ENCODE data around the gene GLT8D2.

Gene GLT8D2

DNA sequence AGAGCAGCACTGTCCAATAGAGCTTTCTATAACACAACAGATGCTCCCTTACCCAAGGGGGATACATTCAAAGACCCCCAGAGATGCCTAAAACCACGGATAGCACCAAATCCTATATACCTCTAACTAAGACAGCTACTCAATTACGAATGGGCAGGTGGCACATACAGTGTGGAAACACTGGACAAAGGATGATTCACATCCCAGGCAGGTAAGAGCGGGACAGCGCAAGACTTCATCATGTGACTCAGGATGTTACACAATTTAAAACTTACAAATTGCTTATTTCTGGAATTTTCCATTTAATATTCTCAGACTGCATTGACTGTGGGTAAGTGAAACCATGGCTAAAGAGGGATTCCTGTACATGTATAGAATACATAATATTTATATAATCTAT is 8.8 kb upstream of the GLT8D2 start:
- Histone ChIP-seq H2BK15ac (ENCODE audit: low read length) (no peak overlapping the region), H2BK5ac (ENCODE audit: low read length) (no peak overlapping the region), H3K4ac (ENCODE audit: low read length) (no peak overlapping the region), H2BK12ac (ENCODE audit: low read length) (no peak overlapping the region), H3K9ac (ENCODE audit: low read depth, low read length, poor library complexity) (no peak overlapping the region), H3K4me3 (ENCODE audit: low read length in 2 of 2) (no peak overlapping the region), H3K9me3 (replicated peaks in 1 of 2; ENCODE audit: control insufficient read depth in 2 of 2, insufficient read depth in 1 of 2, low read depth in 1 of 2, low read length in 2 of 2) (no peaks in the 10 kb centered on the region), H3K14ac (ENCODE audit: low read length) (no peak overlapping the region), H2AK5ac (ENCODE audit: low read depth, low read length) (no peak overlapping the region), H3K18ac (ENCODE audit: low read length) (no peak overlapping the region), H2AFZ (ENCODE audit: low read length) (no peak overlapping the region), H3K36me3 (replicated peaks in 1 of 2; ENCODE audit: control insufficient read depth in 2 of 2, insufficient read depth in 2 of 2, low read length in 2 of 2) (no peaks in the 10 kb centered on the region), H2BK120ac (ENCODE audit: low read depth, low read length) (no peak overlapping the region), H3K27ac (replicated peaks; ENCODE audit: low read length) (no peak overlapping the region), H4K8ac (ENCODE audit: low read depth, low read length) (no peak overlapping the region), H3K27me3 (ENCODE audit: control insufficient read depth in 3 of 3, insufficient read depth in 3 of 3, low read depth in 1 of 3, low read length in 3 of 3) (peaks cover 0 to 13% (median 1%) of the 10 kb centered on the region in 3 experiments), H3K4me1 (ENCODE audit: control insufficient read depth in 2 of 2, insufficient read depth in 1 of 2, low read depth in 1 of 2, low read length in 2 of 2) (peaks cover 0 to 3% of the 10 kb centered on the region in 2 donors), H3K23ac (ENCODE audit: low read depth, low read length, poor library complexity) (no peak overlapping the region), H4K91ac (ENCODE audit: low read depth, low read length, poor library complexity) (no peak overlapping the region), H3K4me2 (ENCODE audit: insufficient read depth, low read length, poor library complexity, severe bottlenecking) (no peak overlapping the region), H3K79me1 (ENCODE audit: low read depth, low read length) (peaks cover 1% of the 10 kb centered on the region)
- WGBS, 2 donors (ENCODE audit: extremely low coverage in 2 of 2, insufficient read length in 2 of 2, insufficient replicate concordance in 1 of 2): no CpG with 5 or more reads among the region's 4 CpGs
- no peak for DNase-seq (ENCODE audit: low spot score)

DNA sequence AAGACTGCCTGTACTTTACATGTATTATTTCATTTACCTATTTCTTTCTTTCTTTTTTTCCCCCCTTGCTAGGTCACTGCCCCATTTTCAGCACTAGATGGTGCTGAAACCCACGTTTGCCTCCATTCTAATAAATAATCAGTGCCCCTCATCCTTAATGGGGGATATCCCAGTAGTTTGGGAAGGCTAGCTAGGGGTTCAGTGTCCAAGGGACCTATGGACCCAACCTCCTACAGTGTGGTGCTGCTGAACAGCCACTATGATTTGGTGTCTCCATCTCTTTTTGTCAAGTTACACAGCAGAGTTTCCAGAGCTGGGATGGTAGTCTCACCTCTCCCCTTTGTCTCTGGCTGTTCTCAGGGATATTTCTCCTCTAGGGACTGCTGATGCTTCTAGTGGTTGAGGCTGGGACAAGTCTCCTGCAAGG is 7.8 kb upstream of the GLT8D2 start:
- no peak overlapping the region for H3K9ac ChIP-seq (ENCODE audit: low read depth, low read length, poor library complexity)
- H3K14ac ChIP-seq (ENCODE audit: low read length): no peak overlapping the region
- H2BK5ac ChIP-seq (ENCODE audit: low read length): no peak overlapping the region
- no peak overlapping the region for H3K4ac ChIP-seq (ENCODE audit: low read length)
- peak overlapping the region; percentile 52 for H2BK12ac ChIP-seq (ENCODE audit: low read length)
- H3K27me3 ChIP-seq (ENCODE audit: control insufficient read depth in 3 of 3, insufficient read depth in 3 of 3, low read depth in 1 of 3, low read length in 3 of 3): peaks cover 0 to 9% (median under 1%) of the 10 kb centered on the region in 3 experiments
- H3K27ac ChIP-seq (replicated peaks; ENCODE audit: low read length): no peak overlapping the region
- no peaks in the 10 kb centered on the region for H3K36me3 ChIP-seq (replicated peaks in 1 of 2; ENCODE audit: control insufficient read depth in 2 of 2, insufficient read depth in 2 of 2, low read length in 2 of 2)
- H3K4me2 ChIP-seq (ENCODE audit: insufficient read depth, low read length, poor library complexity, severe bottlenecking): no peak overlapping the region
- no peak overlapping the region for H4K91ac ChIP-seq (ENCODE audit: low read depth, low read length, poor library complexity)
- no peaks in the 10 kb centered on the region for H3K9me3 ChIP-seq (replicated peaks in 1 of 2; ENCODE audit: control insufficient read depth in 2 of 2, insufficient read depth in 1 of 2, low read depth in 1 of 2, low read length in 2 of 2)
- no peak overlapping the region for H2AFZ ChIP-seq (ENCODE audit: low read length)
- no peak overlapping the region for H2BK120ac ChIP-seq (ENCODE audit: low read depth, low read length)
- no peak overlapping the region for H4K8ac ChIP-seq (ENCODE audit: low read depth, low read length)
- H2BK15ac ChIP-seq (ENCODE audit: low read length): no peak overlapping the region
- H2AK5ac ChIP-seq (ENCODE audit: low read depth, low read length): no peak overlapping the region
- no peak overlapping the region for H3K23ac ChIP-seq (ENCODE audit: low read depth, low read length, poor library complexity)
- H3K4me3 ChIP-seq (ENCODE audit: low read length in 2 of 2): no peak overlapping the region
- WGBS, 2 donors (ENCODE audit: extremely low coverage in 2 of 2, insufficient read length in 2 of 2, insufficient replicate concordance in 1 of 2): no CpG with 5 or more reads among the region's 1 CpG
- H3K79me1 ChIP-seq (ENCODE audit: low read depth, low read length): peaks cover 1% of the 10 kb centered on the region
- DNase-seq (ENCODE audit: low spot score): no peak
- no peak overlapping the region for H3K18ac ChIP-seq (ENCODE audit: low read length)
- no peaks in the 10 kb centered on the region for H3K4me1 ChIP-seq (ENCODE audit: control insufficient read depth in 2 of 2, insufficient read depth in 1 of 2, low read depth in 1 of 2, low read length in 2 of 2)

DNA sequence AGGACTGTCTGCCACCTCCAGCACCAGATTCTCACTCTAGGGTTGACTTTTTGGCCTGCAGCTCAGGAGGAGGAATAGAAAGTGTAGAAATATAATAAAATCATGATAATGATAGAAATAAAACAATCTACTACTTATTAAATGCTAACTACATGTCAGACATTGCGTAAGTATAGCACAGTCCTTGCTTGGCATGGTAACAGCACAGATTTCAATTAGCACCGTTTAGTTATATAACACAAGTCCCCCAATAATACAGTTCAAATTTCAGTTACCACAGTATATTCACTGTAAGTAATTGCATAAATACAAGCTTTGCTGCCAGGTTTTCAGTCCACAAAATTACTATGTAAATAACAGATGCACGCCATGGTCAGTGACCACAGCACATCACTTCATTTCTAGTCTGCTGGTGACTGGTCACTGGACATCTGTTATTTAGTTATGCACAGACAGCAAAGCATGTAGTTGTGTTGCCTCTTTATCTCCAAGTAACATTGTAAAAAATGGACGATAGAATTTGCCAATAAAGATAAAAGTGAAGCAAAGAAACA is 6.5 kb upstream of the GLT8D2 start:
- Histone ChIP-seq H3K9ac (ENCODE audit: low read depth, low read length, poor library complexity) (no peak overlapping the region), H3K4me1 (ENCODE audit: control insufficient read depth in 2 of 2, insufficient read depth in 1 of 2, low read depth in 1 of 2, low read length in 2 of 2) (no peaks in the 10 kb centered on the region), H2BK15ac (ENCODE audit: low read length) (no peak overlapping the region), H3K36me3 (replicated peaks in 1 of 2; ENCODE audit: control insufficient read depth in 2 of 2, insufficient read depth in 2 of 2, low read length in 2 of 2) (no peaks in the 10 kb centered on the region), H3K18ac (ENCODE audit: low read length) (no peak overlapping the region), H3K4me2 (ENCODE audit: insufficient read depth, low read length, poor library complexity, severe bottlenecking) (no peak overlapping the region), H2BK5ac (ENCODE audit: low read length) (no peak overlapping the region), H3K27ac (replicated peaks; ENCODE audit: low read length) (no peak overlapping the region), H3K79me1 (ENCODE audit: low read depth, low read length) (peaks cover 1% of the 10 kb centered on the region), H3K27me3 (ENCODE audit: control insufficient read depth in 3 of 3, insufficient read depth in 3 of 3, low read depth in 1 of 3, low read length in 3 of 3) (peaks cover 0 to 6% (median 0%) of the 10 kb centered on the region in 3 experiments), H3K4ac (ENCODE audit: low read length) (no peak overlapping the region), H2AFZ (ENCODE audit: low read length) (no peak overlapping the region), H2AK5ac (ENCODE audit: low read depth, low read length) (no peak overlapping the region), H3K23ac (ENCODE audit: low read depth, low read length, poor library complexity) (no peak overlapping the region), H2BK120ac (ENCODE audit: low read depth, low read length) (no peak overlapping the region), H3K14ac (ENCODE audit: low read length) (no peak overlapping the region), H4K8ac (ENCODE audit: low read depth, low read length) (no peak overlapping the region), H3K4me3 (ENCODE audit: low read length in 2 of 2) (no peak overlapping the region), H3K9me3 (replicated peaks in 1 of 2; ENCODE audit: control insufficient read depth in 2 of 2, insufficient read depth in 1 of 2, low read depth in 1 of 2, low read length in 2 of 2) (no peaks in the 10 kb centered on the region), H4K91ac (ENCODE audit: low read depth, low read length, poor library complexity) (no peak overlapping the region), H2BK12ac (ENCODE audit: low read length) (no peak overlapping the region)
- DNase-seq (ENCODE audit: low spot score): no peak
- no CpG with 5 or more reads among the region's 4 CpGs for WGBS, 2 donors (ENCODE audit: extremely low coverage in 2 of 2, insufficient read length in 2 of 2, insufficient replicate concordance in 1 of 2)

DNA sequence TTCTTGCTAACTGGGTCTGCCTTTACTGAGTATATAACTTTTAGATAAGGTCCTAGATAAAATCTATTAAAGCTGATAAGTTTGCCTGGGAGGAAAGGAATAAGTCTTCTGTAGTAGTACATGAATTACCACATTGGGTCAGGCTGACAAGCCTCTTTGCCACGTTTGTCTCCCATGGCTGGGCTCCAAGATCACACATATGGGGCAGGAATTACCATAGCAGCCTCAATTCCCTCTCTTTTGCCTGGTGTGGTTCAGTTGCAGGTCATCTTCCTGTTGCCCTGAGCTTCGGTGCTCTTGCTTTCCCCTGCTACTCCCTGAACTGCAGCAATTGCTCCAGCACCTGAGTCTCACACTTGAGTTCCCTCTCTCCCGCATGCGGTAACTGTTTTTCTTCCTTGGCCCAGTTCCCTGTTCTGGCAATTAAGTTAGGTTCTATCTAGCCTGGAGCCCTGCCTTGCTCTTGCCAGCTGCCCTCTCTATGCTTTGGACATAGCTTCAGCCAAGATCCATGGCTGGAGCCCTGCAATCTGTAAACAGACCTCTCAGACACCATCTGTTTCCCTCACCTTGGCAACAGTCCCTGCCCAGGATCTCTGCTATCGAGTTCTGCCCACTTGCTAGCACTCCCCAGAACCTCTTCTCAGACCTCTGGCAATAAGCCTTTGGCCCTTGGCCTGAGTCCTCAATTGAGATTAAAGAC is 5.8 kb upstream of the GLT8D2 start:
- H3K79me1 ChIP-seq (ENCODE audit: low read depth, low read length): peaks cover 1% of the 10 kb centered on the region
- no peak overlapping the region for H3K23ac ChIP-seq (ENCODE audit: low read depth, low read length, poor library complexity)
- H3K4me1 ChIP-seq (ENCODE audit: control insufficient read depth in 2 of 2, insufficient read depth in 1 of 2, low read depth in 1 of 2, low read length in 2 of 2): no peaks in the 10 kb centered on the region
- no peak overlapping the region for H3K4me2 ChIP-seq (ENCODE audit: insufficient read depth, low read length, poor library complexity, severe bottlenecking)
- peaks cover 0 to 6% (median 0%) of the 10 kb centered on the region in 3 experiments for H3K27me3 ChIP-seq (ENCODE audit: control insufficient read depth in 3 of 3, insufficient read depth in 3 of 3, low read depth in 1 of 3, low read length in 3 of 3)
- H4K8ac ChIP-seq (ENCODE audit: low read depth, low read length): no peak overlapping the region
- H3K9me3 ChIP-seq (replicated peaks in 1 of 2; ENCODE audit: control insufficient read depth in 2 of 2, insufficient read depth in 1 of 2, low read depth in 1 of 2, low read length in 2 of 2): no peaks in the 10 kb centered on the region
- H2BK5ac ChIP-seq (ENCODE audit: low read length): no peak overlapping the region
- no peak overlapping the region for H4K91ac ChIP-seq (ENCODE audit: low read depth, low read length, poor library complexity)
- no peak overlapping the region for H3K18ac ChIP-seq (ENCODE audit: low read length)
- H2BK15ac ChIP-seq (ENCODE audit: low read length): no peak overlapping the region
- WGBS, 2 donors (ENCODE audit: extremely low coverage in 2 of 2, insufficient read length in 2 of 2, insufficient replicate concordance in 1 of 2): no CpG with 5 or more reads among the region's 5 CpGs
- no peak overlapping the region for H3K27ac ChIP-seq (replicated peaks; ENCODE audit: low read length)
- H3K4me3 ChIP-seq (ENCODE audit: low read length in 2 of 2): no peak overlapping the region
- no peak overlapping the region for H2AK5ac ChIP-seq (ENCODE audit: low read depth, low read length)
- no peaks in the 10 kb centered on the region for H3K36me3 ChIP-seq (replicated peaks in 1 of 2; ENCODE audit: control insufficient read depth in 2 of 2, insufficient read depth in 2 of 2, low read length in 2 of 2)
- no peak overlapping the region for H3K9ac ChIP-seq (ENCODE audit: low read depth, low read length, poor library complexity)
- no peak overlapping the region for H3K4ac ChIP-seq (ENCODE audit: low read length)
- H3K14ac ChIP-seq (ENCODE audit: low read length): no peak overlapping the region
- H2AFZ ChIP-seq (ENCODE audit: low read length): no peak overlapping the region
- DNase-seq (ENCODE audit: low spot score): no peak
- no peak overlapping the region for H2BK12ac ChIP-seq (ENCODE audit: low read length)
- no peak overlapping the region for H2BK120ac ChIP-seq (ENCODE audit: low read depth, low read length)
